Transverse colon (tissue), 4 donors: ENCODE data around the gene COQ3. TPM values are rescaled to one million over a fixed set of nuclear protein-coding genes. Genes with fewer than 3 reads are reported as not detected.

ENCODE experiments used
- DNase-seq: peaks from one replicate; pipeline ENCODE4 v3.0.0-alpha.2; 2019
- H3K27ac ChIP-seq, 4 donors: fragments of 200-600 bp; sonication (generic); 2 replicates each; pipeline ENCODE4 v1.5.1; 2016 to 2018; ENCODE audit warnings: inconsistent platforms in 4 of 4
- H3K27me3 ChIP-seq: fragments of 200-600 bp; sonication (generic); 2 replicates; pipeline ENCODE4 v1.5.1; 2017; ENCODE audit warnings: inconsistent platforms
- H3K36me3 ChIP-seq, 4 donors: fragments of 200-600 bp; sonication (generic); 2 replicates each; pipeline ENCODE4 v1.5.1; 2017 to 2019; ENCODE audit warnings: inconsistent platforms in 4 of 4
- H3K4me1 ChIP-seq, 4 donors: fragments of 200-600 bp; sonication (generic); 2 replicates each; pipeline ENCODE4 v1.5.1; 2017 to 2020; ENCODE audit warnings: inconsistent platforms in 4 of 4
- H3K4me3 ChIP-seq, 4 donors: fragments of 200-600 bp; sonication (generic); 1 replicate in 1 of 4; 2 replicates in 3 of 4; pipeline versions ENCODE4 v1.5.1 to v1.6.1; 2017 to 2019; ENCODE audit warnings: inconsistent platforms in 4 of 4
- H3K9me3 ChIP-seq, 2 donors: fragments of 200-600 bp; sonication (generic); 2 replicates each; pipeline ENCODE4 v1.5.1; 2017 to 2019; ENCODE audit warnings: inconsistent platforms in 2 of 2
- CTCF ChIP-seq, 5 experiments: fragments of 200-600 bp in 3 of 5; fragments of 450-650 bp in 2 of 5; sonication (generic) in 3 of 5; IDR thresholded peaks; 1 replicate in 2 of 5; 2 replicates in 3 of 5; pipeline ENCODE4 v1.5.1; 2016 to 2017; ENCODE audit warnings: antibody characterized with exemption in 5 of 5, inconsistent platforms in 3 of 5, mild to moderate bottlenecking in 2 of 5, moderate library complexity in 1 of 5
- EP300 ChIP-seq: sonication (generic); formaldehyde crosslinking; IDR thresholded peaks from one replicate; pipeline ENCODE4 v1.6.1; 2017; ENCODE audit warnings: antibody characterized with exemption, low read depth
- POLR2A ChIP-seq: fragments of 450-650 bp; IDR thresholded peaks from one replicate; pipeline ENCODE4 v1.6.1; 2016; ENCODE audit warnings: antibody characterized with exemption, mild to moderate bottlenecking, moderate library complexity
- POLR2AphosphoS5 ChIP-seq, 3 donors: sonication (generic); formaldehyde crosslinking; IDR thresholded peaks; one replicate each; pipeline ENCODE4 v1.6.1; 2016; ENCODE audit warnings: antibody characterized with exemption in 3 of 3
- WGBS, 2 donors: methylation state at CpG; one replicate each; pipeline ENCODE4 v1.1.5; 2018; ENCODE audit warnings: low coverage in 1 of 2; 5-methylcytosine and 5-hydroxymethylcytosine counted together
- in situ Hi-C, 4 donors: fragments of 200-750 bp; cut with MboI; loops; one replicate each; pipeline versions ENCODE4 v1.15.0 to v1.15.1; 2017; ENCODE audit warnings: low sequenced_read_pairs in 3 of 4, low pct_ligation_motif_present in 1 of 4, low pct_unique_long_range_greater_than_20kb in 1 of 4
- intact Hi-C: fragments of 100-400 bp; cut with DNase I; formaldehyde crosslinking; loops from one replicate; pipeline ENCODE4 v1.15.1; 2023; ENCODE audit warnings: low total_unique reads
- total RNA-seq, 4 donors: library from RNA; depleted of rRNA; stranded (reverse); fragments of >200 nt; gene quantifications; one replicate each; pipeline ENCODE4 v1.1.0, GENCODE V29; 2016

COQ3 gene
- total RNA-seq, 4 donors from 2014 or later: 4.9 to 5.1 TPM; not detected in 2

GRCh38 chr6:99384507-99384906 lies 9.5 kb downstream of the COQ3 start:
- TF ChIP-seq CTCF (IDR thresholded peaks at IDR 0.05) (no peak), POLR2A (no peak), POLR2AphosphoS5 (IDR thresholded peaks at IDR 0.05) (no peak), EP300 (no peak)
- H3K9me3 ChIP-seq: no peaks in the 10 kb centered on the region
- no peak overlapping the region for H3K4me3 ChIP-seq
- in situ Hi-C loops: no loop called here
- 67 to 84% methylated on average over 3 of the region's 3 CpGs for WGBS, 2 donors
- no peaks in the 10 kb centered on the region for H3K27me3 ChIP-seq
- H3K36me3 ChIP-seq: no peaks in the 10 kb centered on the region
- no peak for DNase-seq
- no peak overlapping the region for H3K27ac ChIP-seq
- no peaks in the 10 kb centered on the region for H3K4me1 ChIP-seq
- intact Hi-C loops: no loop called here

- Histone ChIP-seq H3K4me1 (no peaks in the 10 kb centered on the region), H3K27ac (no peak overlapping the region), H3K36me3 (no peaks in the 10 kb centered on the region), H3K4me3 (no peak overlapping the region), H3K9me3 (no peaks in the 10 kb centered on the region), H3K27me3 (no peaks in the 10 kb centered on the region)
- DNase-seq: no peak
- in situ Hi-C loops: no loop called here
- intact Hi-C loops: no loop called here
- TF ChIP-seq CTCF (IDR thresholded peaks at IDR 0.05) (no peak), POLR2AphosphoS5 (IDR thresholded peaks at IDR 0.05) (no peak), POLR2A (no peak), EP300 (no peak)
Measured at GRCh38 chr6:99378636-99379035, 15.4 kb downstream of the COQ3 start.

GRCh38 chr6:99369533-99369932 lies 24.5 kb downstream of the COQ3 start:
- Histone ChIP-seq H3K27me3 (no peaks in the 10 kb centered on the region), H3K27ac (no peak overlapping the region), H3K36me3 (no peaks in the 10 kb centered on the region), H3K4me1 (no peaks in the 10 kb centered on the region), H3K9me3 (no peaks in the 10 kb centered on the region), H3K4me3 (no peak overlapping the region)
- TF ChIP-seq EP300 (no peak), POLR2AphosphoS5 (IDR thresholded peaks at IDR 0.05) (no peak), POLR2A (no peak), CTCF (IDR thresholded peaks at IDR 0.05) (no peak)
- DNase-seq: no peak
- in situ Hi-C loops: no loop called here
- intact Hi-C loops: no loop called here

- 95 to 100% methylated on average over 2 of the region's 2 CpGs for WGBS, 2 donors
- TF ChIP-seq CTCF (IDR thresholded peaks at IDR 0.05) (no peak), POLR2AphosphoS5 (IDR thresholded peaks at IDR 0.05) (no peak), EP300 (no peak)
- DNase-seq: no peak
- Histone ChIP-seq H3K27me3 (no peaks in the 10 kb centered on the region), H3K36me3 (no peaks in the 10 kb centered on the region), H3K4me1 (no peaks in the 10 kb centered on the region), H3K27ac (no peak overlapping the region), H3K4me3 (no peak overlapping the region), H3K9me3 (no peaks in the 10 kb centered on the region)
- in situ Hi-C loops (no loop called here), intact Hi-C loops (no loop called here)
Measured at GRCh38 chr6:99366852-99367251, 27.1 kb downstream of the COQ3 start.
